Aorta (tissue), 5 donors: ENCODE results near the gene ABHD12. TPM values are rescaled to one million over a fixed set of nuclear protein-coding genes. Genes with fewer than 3 reads are reported as not detected.

Source experiments
- ATAC-seq: fragments of 200-7000 bp; cut with Tn5 transposase; one replicate; pipeline ENCODE4 v1.9.1; 2022; ENCODE audit warnings: moderate library complexity; ENCODE audit not compliant: low FRiP score
- DNase-seq, 2 donors: peaks; one replicate each; pipeline ENCODE4 v3.0.0-alpha.2; 2020
- H3K27ac ChIP-seq, 2 donors: one replicate each; pipeline ENCODE4 v1.5.1; 2013; ENCODE audit warnings: low read length in 2 of 2, mild to moderate bottlenecking in 2 of 2, moderate library complexity in 2 of 2, control low read depth in 1 of 2, inconsistent platforms in 1 of 2, low read depth in 1 of 2
- H3K27me3 ChIP-seq, 2 donors: one replicate each; pipeline ENCODE4 v1.6.1; 2013; ENCODE audit warnings: control low read depth in 1 of 2, low read length in 1 of 2, mild to moderate bottlenecking in 1 of 2, moderate library complexity in 1 of 2; ENCODE audit not compliant: insufficient read depth in 2 of 2, control insufficient read depth in 1 of 2
- H3K36me3 ChIP-seq, 2 donors: one replicate each; pipeline ENCODE4 v1.6.1; 2013; ENCODE audit warnings: control low read depth in 1 of 2, low read length in 1 of 2, mild to moderate bottlenecking in 1 of 2; ENCODE audit not compliant: insufficient read depth in 2 of 2, control insufficient read depth in 1 of 2
- H3K4me1 ChIP-seq, 2 donors: one replicate each; pipeline ENCODE4 v1.6.1; 2013; ENCODE audit warnings: low read length in 2 of 2, control low read depth in 1 of 2, mild to moderate bottlenecking in 1 of 2, moderate library complexity in 1 of 2; ENCODE audit not compliant: insufficient read depth in 2 of 2, control insufficient read depth in 1 of 2
- H3K4me3 ChIP-seq, 2 donors: one replicate each; pipeline ENCODE4 v1.5.1; 2013; ENCODE audit warnings: low read length in 2 of 2, control low read depth in 1 of 2, mild to moderate bottlenecking in 1 of 2
- H3K9me3 ChIP-seq: one replicate; pipeline ENCODE4 v1.6.1; 2013; ENCODE audit warnings: mild to moderate bottlenecking, low read length; ENCODE audit not compliant: control insufficient read depth
- WGBS, 2 donors: extraction: QIAGEN DNeasy Blood & Tissue Kit; methylation state at CpG; one replicate each; pipeline ENCODE4 v1.1.7; 2013; 5-methylcytosine and 5-hydroxymethylcytosine counted together
- intact Hi-C, 2 donors: fragments of 100-400 bp; cut with DNase I; formaldehyde crosslinking; loops; one replicate each; pipeline versions ENCODE4 v1.14.2 to v1.15.0; 2022
- polyA plus RNA-seq, 2 donors: library from polyadenylated mRNA; stranded (reverse); fragments of 200-250 nt; gene quantifications; one replicate each; pipeline ENCODE4 v1.2.3, GENCODE V29; 2013
- total RNA-seq, 2 donors: library from RNA; stranded (reverse); fragmentation: NEBNext Ultra II Directional; extraction: Animal tissue kit (Norgen Biotek cat#: 25700); gene quantifications; one replicate each; pipeline ENCODE4 v1.2.1, GENCODE V29; 2021
- donor health status: healthy with polysubstance abuse.
- donor health status: Bipolar disorder and iron deficiency.
- donor health status: DM: no; HTN: no; CAD: no.
- donor health status: DM: no; HTN: no; CAD: no.
- donor health status: DM: yes; HTN: yes; CAD: no.

ABHD12 gene
- total and polyA plus RNA-seq, 4 donors: 26.2 to 32.3 (median 29.1) TPM

DNA sequence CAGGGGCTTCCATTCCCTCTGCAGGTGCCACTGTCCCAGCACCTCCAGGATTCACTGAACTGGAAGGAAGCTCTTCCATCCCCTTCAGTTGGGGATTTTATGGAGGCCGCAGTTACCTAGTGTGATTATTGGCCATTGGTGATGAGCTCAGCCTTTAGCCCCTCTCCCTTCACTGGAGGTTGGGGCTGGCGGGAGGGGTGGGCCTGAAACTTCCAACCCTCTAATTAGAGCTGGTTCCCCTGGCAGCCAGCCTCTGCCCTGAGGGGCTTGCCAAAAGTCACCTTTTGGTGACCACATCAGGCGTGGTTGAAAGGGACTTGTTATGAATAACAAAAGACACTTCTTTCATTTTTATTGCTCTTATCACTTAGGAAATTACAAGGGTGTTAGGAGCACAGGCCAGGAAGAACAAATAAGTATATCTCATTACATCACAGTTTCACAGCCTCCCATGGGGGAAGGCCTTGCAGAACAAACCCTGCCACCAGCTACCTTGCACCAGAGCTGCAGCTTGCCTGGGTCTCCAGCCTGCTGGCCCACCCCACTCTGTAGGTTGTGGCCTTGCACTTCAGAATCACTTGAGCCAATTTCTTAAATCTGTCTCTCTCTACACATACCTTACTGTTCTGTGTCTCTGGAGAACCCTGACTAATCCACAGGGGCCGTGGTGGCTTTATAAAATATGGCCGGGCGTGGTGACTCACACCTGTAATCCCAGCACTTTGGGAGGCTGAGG, 137.8 kb downstream of the ABHD12 start:
- H3K27ac ChIP-seq: no peak overlapping the region

DNA sequence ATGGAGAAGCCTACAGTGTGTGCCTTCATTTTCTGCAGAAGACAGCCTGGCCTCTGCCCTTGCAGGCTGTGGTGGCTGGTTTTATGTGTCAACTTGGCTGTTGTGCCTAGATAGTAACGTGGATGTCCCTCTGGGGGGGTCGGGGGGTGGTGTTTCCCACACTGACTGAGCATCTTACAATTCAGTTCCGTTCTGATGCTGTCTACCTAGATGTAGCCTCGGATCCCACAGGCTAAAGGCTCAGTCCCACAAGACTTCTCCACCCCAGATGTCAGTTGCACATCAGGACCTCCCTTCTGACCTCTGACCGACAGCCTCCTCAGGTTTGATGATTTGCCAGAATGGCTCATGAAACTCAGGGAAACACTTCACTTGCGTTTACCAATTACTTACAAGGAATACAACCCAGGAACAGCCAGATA, 138.4 kb downstream of the ABHD12 start:
- DNase-seq (no peak), ATAC-seq (no peak)
- Histone ChIP-seq H3K4me3 (no peak overlapping the region), H3K9me3 (no peaks in the 10 kb centered on the region), H3K27ac (no peak overlapping the region), H3K36me3 (no peaks in the 10 kb centered on the region), H3K27me3 (no peaks in the 10 kb centered on the region), H3K4me1 (peaks cover 0 to 2% of the 10 kb centered on the region in 2 donors)
- intact Hi-C loops: loop anchor here in 1 of 2 donors (10.0 kb wide), 1 partner anchor 257 kb away; the partner anchor contains the start of gene APMAP
- WGBS, 2 donors: 71 to 73% methylated on average over 6 of the region's 6 CpGs

More for the DNA sequence above, 137.8 kb downstream of the ABHD12 start:
- H3K36me3 ChIP-seq: no peaks in the 10 kb centered on the region
- no peak overlapping the region for H3K4me3 ChIP-seq
- DNase-seq (no peak), ATAC-seq (no peak)
- no peaks in the 10 kb centered on the region for H3K9me3 ChIP-seq
- intact Hi-C loops: loop anchor here in 1 of 2 donors (10.0 kb wide), 1 partner anchor 258 kb away; the partner anchor contains the start of gene APMAP
- peaks cover 0 to 2% of the 10 kb centered on the region in 2 donors for H3K4me1 ChIP-seq
- no peaks in the 10 kb centered on the region for H3K27me3 ChIP-seq
- WGBS, 2 donors: 82 to 84% methylated on average over 6 of the region's 6 CpGs

DNA sequence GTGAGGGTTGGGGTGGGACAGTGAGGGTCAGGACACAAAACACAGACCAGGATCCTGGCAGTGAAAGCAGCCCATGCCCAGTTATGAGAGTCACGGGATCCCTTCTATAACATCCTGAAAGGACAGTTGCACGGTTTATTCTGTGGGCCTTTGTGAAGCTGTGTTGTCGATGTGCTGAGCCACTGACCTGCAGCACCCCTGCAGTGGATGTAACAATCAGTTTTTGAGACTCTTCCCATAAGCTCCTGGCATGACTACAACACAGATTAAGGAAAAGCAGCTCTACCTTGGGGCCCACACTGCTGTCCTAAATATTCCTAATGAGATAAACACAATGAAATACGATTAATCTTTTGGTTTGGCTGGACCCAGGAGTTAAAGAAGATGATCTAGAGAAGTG, 139.1 kb downstream of the ABHD12 start:
- DNase-seq: no peak
- H3K4me3 ChIP-seq: no peak overlapping the region
- intact Hi-C loops: loop anchor here in 1 of 2 donors (10.0 kb wide), 1 partner anchor 257 kb away; the partner anchor contains the start of gene APMAP
- H3K9me3 ChIP-seq: no peaks in the 10 kb centered on the region
- ATAC-seq: no peak
- H3K27me3 ChIP-seq: no peaks in the 10 kb centered on the region
- no peak overlapping the region for H3K27ac ChIP-seq
- 81 to 82% methylated on average over 4 of the region's 4 CpGs for WGBS, 2 donors
- H3K4me1 ChIP-seq: peaks cover 0 to under 1% of the 10 kb centered on the region in 2 donors
- no peaks in the 10 kb centered on the region for H3K36me3 ChIP-seq

- DNase-seq: no peak
- WGBS, 2 donors: 84% methylated on average over 9 of the region's 9 CpGs
- no peak for ATAC-seq
- intact Hi-C loops: loop anchor here in 1 of 2 donors (10.0 kb wide), 1 partner anchor 256 kb away; the partner anchor contains the start of gene APMAP
- Histone ChIP-seq H3K9me3 (no peaks in the 10 kb centered on the region), H3K27ac (peak overlapping the region in 1 of 2 donors; percentile 14), H3K4me3 (no peak overlapping the region), H3K36me3 (no peaks in the 10 kb centered on the region), H3K27me3 (no peaks in the 10 kb centered on the region), H3K4me1 (no peaks in the 10 kb centered on the region)
Observed at GRCh38 chr20:25251019-25251418, 139.6 kb downstream of the ABHD12 start.

DNA sequence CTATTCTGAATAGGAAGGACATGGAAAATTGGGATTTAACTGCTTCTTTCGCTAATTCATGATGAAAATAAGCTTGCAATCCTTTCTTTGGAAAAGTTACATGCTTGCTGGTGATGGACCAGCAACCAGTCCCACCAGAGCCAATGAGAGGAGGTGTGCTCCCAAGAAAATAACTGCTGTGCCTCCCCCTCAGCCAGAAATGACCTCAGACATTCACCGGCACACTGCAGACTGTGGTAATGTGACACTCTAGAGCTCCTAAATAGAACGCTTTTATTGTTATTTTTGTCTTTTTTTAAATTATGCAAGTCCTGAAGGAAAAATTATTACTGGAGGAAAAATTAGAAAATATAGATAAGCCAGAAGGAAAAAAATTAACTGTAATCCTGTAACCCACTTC, 140.1 kb downstream of the ABHD12 start:
- 31 to 34% methylated on average over 3 of the region's 3 CpGs for WGBS, 2 donors
- no peak for ATAC-seq
- Histone ChIP-seq H3K4me1 (no peaks in the 10 kb centered on the region), H3K27ac (no peak overlapping the region), H3K36me3 (no peaks in the 10 kb centered on the region), H3K9me3 (no peaks in the 10 kb centered on the region), H3K4me3 (peak overlapping the region in 1 of 2 donors; percentile 6), H3K27me3 (no peaks in the 10 kb centered on the region)
- intact Hi-C loops: loop anchor here in 1 of 2 donors (10.0 kb wide), 1 partner anchor 256 kb away; the partner anchor contains the start of gene APMAP
- no peak for DNase-seq

Other genes starting within 250 kb of the ABHD12 start
- gene ENTPD6, start 195.1 kb downstream of the ABHD12 start, total RNA-seq: 10 to 100 TPM; 68.8 to 69.8 TPM
- gene ENTPD6, start 195.1 kb downstream of the ABHD12 start, polyA plus RNA-seq: 100 to 1,000 TPM in 1 of 2 donors, 10 to 100 TPM in 1; 25.5 to 111 TPM
- gene PYGB, start 142.8 kb downstream of the ABHD12 start, total RNA-seq: 10 to 100 TPM; 92.8 to 95.2 TPM
- gene PYGB, start 142.8 kb downstream of the ABHD12 start, polyA plus RNA-seq: 100 to 1,000 TPM in 1 of 2 donors, 10 to 100 TPM in 1; 37.9 to 143 TPM
- gene GINS1, start 16.8 kb upstream of the ABHD12 start, total RNA-seq: 1 to 10 TPM; 1.2 to 1.5 TPM
- 1 to 10 TPM in 1 of 2 donors, under 1 TPM in 1; 0.28 to 1.3 TPM for gene GINS1, start 16.8 kb upstream of the ABHD12 start, polyA plus RNA-seq
- gene NINL, start 194.7 kb upstream of the ABHD12 start, total RNA-seq: 10 to 100 TPM in 1 of 2 donors, 1 to 10 TPM in 1; 9.1 to 16.7 TPM
- gene NINL, start 194.7 kb upstream of the ABHD12 start, polyA plus RNA-seq: 10 to 100 TPM in 1 of 2 donors, 1 to 10 TPM in 1; 6.0 to 28.3 TPM
- 1 to 10 TPM; 5.0 to 5.6 TPM for gene NANP, start 233.2 kb upstream of the ABHD12 start, total RNA-seq
- gene NANP, start 233.2 kb upstream of the ABHD12 start, polyA plus RNA-seq: 1 to 10 TPM; 1.6 to 1.9 TPM